Prostate gland (tissue), 2 donors: ENCODE results near the gene ZNF77.

Source experiments
- CTCF ChIP-seq, 4 experiments: fragments of 200-600 bp in 2 of 4; fragments of 450-650 bp in 2 of 4; sonication (generic) in 2 of 4; IDR thresholded peaks; 1 replicate in 3 of 4; 2 replicates in 1 of 4; pipeline ENCODE4 v1.5.1; 2016 to 2019; ENCODE audit warnings: antibody characterized with exemption in 4 of 4, mild to moderate bottlenecking in 2 of 4, moderate library complexity in 2 of 4
- POLR2A ChIP-seq: fragments of 450-650 bp; IDR thresholded peaks from one replicate; pipeline ENCODE4 v1.6.1; 2016; ENCODE audit warnings: antibody characterized with exemption, mild to moderate bottlenecking
- POLR2AphosphoS5 ChIP-seq: sonication (generic); formaldehyde crosslinking; IDR thresholded peaks from one replicate; pipeline ENCODE4 v1.6.1; 2017; ENCODE audit warnings: antibody characterized with exemption

- TF ChIP-seq CTCF (IDR thresholded peaks at IDR 0.05) (no peak), POLR2A (no peak), POLR2AphosphoS5 (no peak)
These were observed 1.7 kb downstream of the ZNF77 start for GRCh38 chr19:2942928-2943640.
